K562 (cell line): ENCODE results near the gene CCDC174.

ENCODE experiments used
- NBN ChIP-seq: fragments of 450-650 bp; IDR thresholded peaks from 2 replicates; pipeline ENCODE4 v1.6.1; 2016; ENCODE audit warnings: low read depth, mild to moderate bottlenecking
- NFE2L1 ChIP-seq: fragments of 450-650 bp; IDR thresholded peaks from 2 replicates; pipeline ENCODE4 v1.6.1; 2016; ENCODE audit warnings: missing genetic modification characterization, low read depth, mild to moderate bottlenecking, missing compliant biosample characterization, moderate library complexity, borderline replicate concordance
- SMARCA4 ChIP-seq: fragments of 450-650 bp; IDR thresholded peaks from 2 replicates; pipeline ENCODE4 v1.6.1; 2016

DNA sequence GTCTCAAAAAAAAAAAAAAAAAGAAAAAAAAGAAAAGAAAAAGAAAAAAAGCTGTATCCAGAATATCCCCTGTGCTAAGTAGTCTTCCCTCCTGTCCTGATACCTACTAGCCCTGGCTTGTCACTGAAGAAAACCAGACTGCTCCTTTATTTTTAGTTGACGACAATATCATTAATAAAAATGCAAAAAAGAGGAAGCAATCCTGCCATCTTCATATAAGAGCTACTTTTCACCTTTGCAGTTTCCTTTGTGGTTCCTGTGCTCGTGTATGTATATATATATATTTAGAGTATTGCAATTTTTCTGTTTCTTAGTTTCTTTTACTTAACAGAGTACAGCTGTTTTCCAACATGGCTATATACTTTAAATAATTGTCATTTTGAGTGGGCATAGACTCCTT is 37.0 kb downstream of the CCDC174 start:
- TF ChIP-seq NBN (no peak), NFE2L1 (tag) (no peak), SMARCA4 (no peak)
